ENCODE data around the gene LMO1. TPM values are rescaled to one million over a fixed set of nuclear protein-coding genes. Genes with fewer than 3 reads are reported as not detected.

LMO1 gene
- total RNA-seq, 1 experiment from 2014 or later: not detected

DNA sequence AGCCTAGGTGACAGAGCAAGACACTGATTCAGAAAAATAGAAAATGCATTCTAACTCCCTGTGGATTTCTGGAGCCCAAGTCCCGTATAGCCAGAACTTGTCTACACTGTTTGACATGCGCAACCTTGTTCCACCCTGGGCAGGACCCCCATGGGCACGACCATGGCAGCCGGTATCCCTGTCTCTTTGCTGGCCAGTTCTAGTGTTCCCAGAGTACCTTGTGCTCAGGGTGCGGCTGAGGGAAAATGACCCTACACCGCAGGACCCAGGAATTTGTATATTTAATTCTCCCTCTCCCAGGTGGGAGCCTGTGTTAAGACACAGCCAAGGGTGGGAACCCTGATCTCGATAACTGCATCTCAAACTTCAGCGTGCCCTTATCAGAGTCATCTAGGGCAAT lies 58.1 kb downstream of the LMO1 start:
- TF ChIP-seq, protein P1, sequence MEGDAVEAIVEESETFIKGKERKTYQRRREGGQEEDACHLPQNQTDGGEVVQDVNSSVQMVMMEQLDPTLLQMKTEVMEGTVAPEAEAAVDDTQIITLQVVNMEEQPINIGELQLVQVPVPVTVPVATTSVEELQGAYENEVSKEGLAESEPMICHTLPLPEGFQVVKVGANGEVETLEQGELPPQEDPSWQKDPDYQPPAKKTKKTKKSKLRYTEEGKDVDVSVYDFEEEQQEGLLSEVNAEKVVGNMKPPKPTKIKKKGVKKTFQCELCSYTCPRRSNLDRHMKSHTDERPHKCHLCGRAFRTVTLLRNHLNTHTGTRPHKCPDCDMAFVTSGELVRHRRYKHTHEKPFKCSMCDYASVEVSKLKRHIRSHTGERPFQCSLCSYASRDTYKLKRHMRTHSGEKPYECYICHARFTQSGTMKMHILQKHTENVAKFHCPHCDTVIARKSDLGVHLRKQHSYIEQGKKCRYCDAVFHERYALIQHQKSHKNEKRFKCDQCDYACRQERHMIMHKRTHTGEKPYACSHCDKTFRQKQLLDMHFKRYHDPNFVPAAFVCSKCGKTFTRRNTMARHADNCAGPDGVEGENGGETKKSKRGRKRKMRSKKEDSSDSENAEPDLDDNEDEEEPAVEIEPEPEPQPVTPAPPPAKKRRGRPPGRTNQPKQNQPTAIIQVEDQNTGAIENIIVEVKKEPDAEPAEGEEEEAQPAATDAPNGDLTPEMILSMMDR (conservative IDR thresholded peaks at IDR 0.05): no peak
- no peak for TF ChIP-seq EZH2 (IDR thresholded peaks at IDR 0.05; ENCODE audit: low read depth)
- H4K20me1 ChIP-seq (ENCODE audit: insufficient read depth): no peaks in the 10 kb centered on the region
- no peak overlapping the region for H3K4me2 ChIP-seq
- no peak overlapping the region for H3K27ac ChIP-seq
- H2AFZ ChIP-seq: no peak overlapping the region
- no TSS peak for BruUV-seq (replicated peaks)
- ChIA-PET CTCF (no interaction called here), POLR2A (ENCODE audit: unreplicated experiment) (no interaction called here)
- no peaks in the 10 kb centered on the region for H3K36me3 ChIP-seq (ENCODE audit: low read depth)
- no peaks in the 10 kb centered on the region for H3K9me3 ChIP-seq (ENCODE audit: insufficient read depth, low read depth)
- DNase-seq: no peak
- no peaks in the 10 kb centered on the region for H3F3A ChIP-seq (ENCODE audit: insufficient read depth, low read depth)
- intact Hi-C loops (cut with micrococcal nuclease; ENCODE audit: unreplicated experiment): no loop called here
- H3K79me2 ChIP-seq (ENCODE audit: low read depth): no peaks in the 10 kb centered on the region
- H3K4me3 ChIP-seq: no peak overlapping the region
- H3K4me1 ChIP-seq (replicated peaks; ENCODE audit: insufficient read depth): no peaks in the 10 kb centered on the region
- H3K9me2 ChIP-seq (ENCODE audit: insufficient read depth): no peaks in the 10 kb centered on the region
- H3K27me3 ChIP-seq (ENCODE audit: insufficient read depth, low read depth): peaks cover 9% of the 10 kb centered on the region; the same call in 1 of the 2 replicates

DNA sequence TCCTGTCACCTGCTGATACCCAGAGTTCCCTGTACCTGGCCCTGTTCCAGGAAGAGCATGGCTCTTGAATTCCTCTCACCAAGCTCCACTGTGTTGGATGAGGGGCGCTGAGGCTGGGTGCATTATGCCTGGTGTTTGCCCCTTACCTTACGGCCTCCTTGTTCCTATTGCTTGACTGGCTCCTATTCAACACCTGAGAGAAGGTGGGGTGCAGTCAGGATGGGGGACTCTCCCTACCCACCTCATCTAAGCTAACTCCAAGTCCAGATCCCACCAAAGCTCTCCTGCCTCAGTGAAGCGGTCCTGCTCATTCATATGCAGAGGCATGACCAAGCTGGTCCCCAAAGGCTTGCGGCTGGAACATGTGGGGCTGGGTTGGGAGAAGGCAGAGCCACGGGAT lies 59.1 kb downstream of the LMO1 start:
- Histone ChIP-seq H3K9me2 (ENCODE audit: insufficient read depth) (no peaks in the 10 kb centered on the region), H3K36me3 (ENCODE audit: low read depth) (no peaks in the 10 kb centered on the region), H2AFZ (no peak overlapping the region), H4K20me1 (ENCODE audit: insufficient read depth) (no peaks in the 10 kb centered on the region), H3K4me1 (replicated peaks; ENCODE audit: insufficient read depth) (no peaks in the 10 kb centered on the region), H3K79me2 (ENCODE audit: low read depth) (no peaks in the 10 kb centered on the region), H3K27me3 (ENCODE audit: insufficient read depth, low read depth) (peaks cover 13% of the 10 kb centered on the region; the same call in 1 of the 2 replicates), H3K9me3 (ENCODE audit: insufficient read depth, low read depth) (no peaks in the 10 kb centered on the region), H3K4me3 (no peak overlapping the region), H3K4me2 (no peak overlapping the region), H3K27ac (no peak overlapping the region), H3F3A (ENCODE audit: insufficient read depth, low read depth) (no peaks in the 10 kb centered on the region)
- BruUV-seq (replicated peaks): no TSS peak
- ChIA-PET CTCF (no interaction called here), POLR2A (ENCODE audit: unreplicated experiment) (no interaction called here)
- intact Hi-C loops (cut with micrococcal nuclease; ENCODE audit: unreplicated experiment): no loop called here
- TF ChIP-seq, protein P1 (conservative IDR thresholded peaks at IDR 0.05): no peak
- TF ChIP-seq EZH2 (IDR thresholded peaks at IDR 0.05; ENCODE audit: low read depth): no peak
- DNase-seq: no peak

DNA sequence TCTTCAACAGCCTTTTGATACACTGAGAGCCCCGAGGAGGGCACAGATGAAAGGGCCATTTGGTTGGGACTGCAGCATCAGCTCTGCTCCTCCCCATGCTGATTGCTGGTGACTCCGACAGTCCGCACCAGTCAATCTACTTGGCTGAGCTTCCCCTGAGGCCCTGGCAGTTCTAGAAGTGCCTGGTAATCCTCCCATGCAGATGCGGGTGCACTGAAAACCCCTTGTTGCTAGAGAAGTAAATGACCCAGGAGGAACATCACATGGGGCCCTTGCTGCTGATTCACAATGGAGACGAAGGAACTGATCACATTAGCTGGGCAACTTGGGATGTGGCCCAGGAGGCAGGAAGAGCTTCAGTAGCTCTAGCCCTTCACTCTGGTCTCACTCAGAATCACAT lies 59.7 kb downstream of the LMO1 start:
- ChIA-PET POLR2A (ENCODE audit: unreplicated experiment) (no interaction called here), CTCF (no interaction called here)
- intact Hi-C loops (cut with micrococcal nuclease; ENCODE audit: unreplicated experiment): no loop called here
- Histone ChIP-seq H3K4me3 (no peak overlapping the region), H3F3A (ENCODE audit: insufficient read depth, low read depth) (no peaks in the 10 kb centered on the region), H3K27ac (no peak overlapping the region), H3K9me3 (ENCODE audit: insufficient read depth, low read depth) (no peaks in the 10 kb centered on the region), H4K20me1 (ENCODE audit: insufficient read depth) (no peaks in the 10 kb centered on the region), H3K27me3 (ENCODE audit: insufficient read depth, low read depth) (peaks cover 13% of the 10 kb centered on the region; the same call in 1 of the 2 replicates), H3K79me2 (ENCODE audit: low read depth) (no peaks in the 10 kb centered on the region), H3K9me2 (ENCODE audit: insufficient read depth) (no peaks in the 10 kb centered on the region), H3K4me2 (no peak overlapping the region), H3K36me3 (ENCODE audit: low read depth) (no peaks in the 10 kb centered on the region), H3K4me1 (replicated peaks; ENCODE audit: insufficient read depth) (no peaks in the 10 kb centered on the region), H2AFZ (no peak overlapping the region)
- DNase-seq: no peak
- no TSS peak for BruUV-seq (replicated peaks)
- TF ChIP-seq, protein P1 (conservative IDR thresholded peaks at IDR 0.05): no peak
- TF ChIP-seq EZH2 (IDR thresholded peaks at IDR 0.05; ENCODE audit: low read depth): no peak

All from PC-9 (cell line).